B cell (primary cell): ENCODE measurements around the gene NABP1.

ENCODE experiments used
- EZH2 ChIP-seq: IDR thresholded peaks from 2 replicates; pipeline ENCODE4 v1.6.1; 2012; ENCODE audit warnings: borderline replicate concordance, low read depth, mild to moderate bottlenecking, moderate library complexity, low read length; ENCODE audit not compliant: insufficient read depth, poor library complexity, severe bottlenecking
- TF ChIP-seq, protein P1 (sequence below): fragments of 200-600 bp; IDR thresholded peaks from one replicate; pipeline ENCODE4 v1.8.0; 2022; ENCODE audit warnings: antibody characterized with exemption, mild to moderate bottlenecking

DNA sequence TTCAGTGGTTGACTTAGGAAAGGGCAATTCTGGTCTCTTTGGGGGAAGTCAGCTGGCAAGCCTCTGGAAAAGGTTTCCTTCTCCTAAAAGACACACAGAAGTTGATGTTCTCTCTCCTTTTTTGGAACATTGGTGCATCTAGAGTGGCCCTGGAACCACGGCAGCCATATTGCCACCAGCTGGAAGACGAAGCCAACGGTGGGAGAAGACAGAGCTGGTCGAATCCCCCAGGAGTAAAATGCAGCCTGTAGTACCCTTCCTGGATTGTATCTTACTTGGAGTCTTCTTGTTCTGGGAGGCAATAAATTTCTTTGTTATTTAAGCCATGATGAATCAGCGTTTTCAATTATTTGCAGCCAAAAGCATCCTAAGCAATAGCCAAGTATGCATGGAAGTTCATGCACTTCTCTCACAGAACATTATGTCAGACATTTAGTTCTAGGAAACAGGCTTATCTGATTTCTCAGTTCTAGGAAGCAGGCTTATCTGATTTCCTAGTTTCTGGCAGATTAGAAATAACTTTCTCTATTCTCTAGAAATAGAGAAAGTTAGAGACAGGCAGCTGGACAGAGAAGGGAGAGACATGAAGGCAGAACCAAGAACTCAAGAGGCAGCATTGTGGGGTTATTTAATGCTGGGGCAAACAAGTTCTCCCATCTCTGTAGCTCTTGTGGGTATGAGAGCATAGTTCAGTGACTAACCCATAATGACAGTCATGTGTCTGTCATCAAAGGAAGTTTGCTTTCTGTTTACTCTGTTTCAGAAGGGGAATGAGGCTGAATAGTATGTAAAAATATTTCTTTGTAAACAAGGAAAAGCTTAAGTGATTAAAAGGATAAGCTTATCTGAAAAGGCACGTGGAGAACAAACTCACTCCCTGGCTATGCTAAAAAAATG, 40.5 kb upstream of the NABP1 start:
- TF ChIP-seq, protein P1, sequence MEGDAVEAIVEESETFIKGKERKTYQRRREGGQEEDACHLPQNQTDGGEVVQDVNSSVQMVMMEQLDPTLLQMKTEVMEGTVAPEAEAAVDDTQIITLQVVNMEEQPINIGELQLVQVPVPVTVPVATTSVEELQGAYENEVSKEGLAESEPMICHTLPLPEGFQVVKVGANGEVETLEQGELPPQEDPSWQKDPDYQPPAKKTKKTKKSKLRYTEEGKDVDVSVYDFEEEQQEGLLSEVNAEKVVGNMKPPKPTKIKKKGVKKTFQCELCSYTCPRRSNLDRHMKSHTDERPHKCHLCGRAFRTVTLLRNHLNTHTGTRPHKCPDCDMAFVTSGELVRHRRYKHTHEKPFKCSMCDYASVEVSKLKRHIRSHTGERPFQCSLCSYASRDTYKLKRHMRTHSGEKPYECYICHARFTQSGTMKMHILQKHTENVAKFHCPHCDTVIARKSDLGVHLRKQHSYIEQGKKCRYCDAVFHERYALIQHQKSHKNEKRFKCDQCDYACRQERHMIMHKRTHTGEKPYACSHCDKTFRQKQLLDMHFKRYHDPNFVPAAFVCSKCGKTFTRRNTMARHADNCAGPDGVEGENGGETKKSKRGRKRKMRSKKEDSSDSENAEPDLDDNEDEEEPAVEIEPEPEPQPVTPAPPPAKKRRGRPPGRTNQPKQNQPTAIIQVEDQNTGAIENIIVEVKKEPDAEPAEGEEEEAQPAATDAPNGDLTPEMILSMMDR = no peak
- TF ChIP-seq EZH2 = no peak
